AG04450 (cell line): ENCODE results near the gene POLE. TPM values are rescaled to one million over a fixed set of nuclear protein-coding genes. Genes with fewer than 3 reads are reported as not detected.
"Not testable (repeated sequence)": the region's sequence is repeated elsewhere in the genome, so short reads cannot be mapped to it uniquely, and the experiment has no call there.

Source experiments
- CTCF ChIA-PET: fragments of 300-600, 350-600 bp; formaldehyde crosslinking; extraction: SDS; loops from one replicate; lab custom pipeline; 2022; ENCODE audit warnings: antibody characterized with exemption, inconsistent platforms; lab: Charles Lee
- POLR2A ChIA-PET: fragments of 350-600 bp; formaldehyde crosslinking; extraction: SDS; loops from one replicate; lab custom pipeline; 2021; ENCODE audit warnings: antibody characterized with exemption, inconsistent platforms; lab: Yijun Ruan, JAX
- DNase-seq: peaks from one replicate; pipeline ENCODE4 v3.0.0-alpha.2; 2011; ENCODE audit warnings: low read depth, low spot score
- H3K27ac ChIP-seq: one replicate; pipeline ENCODE4 v1.5.1; 2012; ENCODE audit warnings: low read depth, low read length, control low read depth
- H3K27me3 ChIP-seq: one replicate; pipeline ENCODE4 v1.6.0; 2012; ENCODE audit warnings: low read length; ENCODE audit not compliant: control insufficient read depth, insufficient read depth
- H3K4me3 ChIP-seq: 2 replicates; pipeline ENCODE4 v1.5.1; 2011; ENCODE audit warnings: mild to moderate bottlenecking, low read depth, low read length, control low read depth
- H3K9me3 ChIP-seq: 2 replicates; pipeline ENCODE4 v1.5.1; 2012; ENCODE audit warnings: low read length; ENCODE audit not compliant: control insufficient read depth, insufficient read depth
- polyA plus RNA-seq: library from polyadenylated mRNA; depleted of rRNA; stranded (reverse); fragments of >200 nt; gene quantifications from 2 replicates; pipeline ENCODE4 v1.2.3, GENCODE V29; 2011
- TF ChIP-seq, protein P1 (sequence below): IDR thresholded peaks from 2 replicates; pipeline ENCODE4 v1.5.1; 2011; ENCODE audit warnings: low read depth, low read length, control low read depth, inconsistent platforms

POLE gene
- polyA plus RNA-seq, 1 experiment = 4.1 TPM

DNA sequence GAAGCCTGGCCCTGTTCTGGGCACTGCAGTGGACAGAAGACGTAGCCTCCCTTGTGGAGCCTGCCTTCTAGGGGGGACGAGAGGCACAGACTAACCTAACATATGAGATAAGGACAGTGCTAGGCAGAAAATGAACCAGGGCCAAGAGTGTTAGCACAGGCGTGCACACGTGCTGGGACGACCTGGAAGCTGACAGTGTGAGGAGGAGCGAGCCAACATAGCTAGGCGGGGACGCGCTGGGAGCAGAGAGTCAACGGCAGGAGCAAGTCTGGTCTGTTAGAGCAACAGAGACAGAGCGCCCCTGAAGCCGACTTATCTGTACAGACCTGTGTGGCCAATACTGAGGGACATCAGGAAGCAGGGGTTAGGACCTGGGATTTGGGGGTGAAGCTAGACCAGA is 8.3 kb upstream of the POLE start:
- no peaks in the 10 kb centered on the region for H3K27me3 ChIP-seq
- no peak for DNase-seq
- no peak overlapping the region for H3K4me3 ChIP-seq
- H3K9me3 ChIP-seq = no peaks in the 10 kb centered on the region; the same call in 1 of the 2 replicates
- ChIA-PET POLR2A (no interaction called here), CTCF (no interaction called here)
- H3K27ac ChIP-seq = no peak overlapping the region
- TF ChIP-seq, protein P1, sequence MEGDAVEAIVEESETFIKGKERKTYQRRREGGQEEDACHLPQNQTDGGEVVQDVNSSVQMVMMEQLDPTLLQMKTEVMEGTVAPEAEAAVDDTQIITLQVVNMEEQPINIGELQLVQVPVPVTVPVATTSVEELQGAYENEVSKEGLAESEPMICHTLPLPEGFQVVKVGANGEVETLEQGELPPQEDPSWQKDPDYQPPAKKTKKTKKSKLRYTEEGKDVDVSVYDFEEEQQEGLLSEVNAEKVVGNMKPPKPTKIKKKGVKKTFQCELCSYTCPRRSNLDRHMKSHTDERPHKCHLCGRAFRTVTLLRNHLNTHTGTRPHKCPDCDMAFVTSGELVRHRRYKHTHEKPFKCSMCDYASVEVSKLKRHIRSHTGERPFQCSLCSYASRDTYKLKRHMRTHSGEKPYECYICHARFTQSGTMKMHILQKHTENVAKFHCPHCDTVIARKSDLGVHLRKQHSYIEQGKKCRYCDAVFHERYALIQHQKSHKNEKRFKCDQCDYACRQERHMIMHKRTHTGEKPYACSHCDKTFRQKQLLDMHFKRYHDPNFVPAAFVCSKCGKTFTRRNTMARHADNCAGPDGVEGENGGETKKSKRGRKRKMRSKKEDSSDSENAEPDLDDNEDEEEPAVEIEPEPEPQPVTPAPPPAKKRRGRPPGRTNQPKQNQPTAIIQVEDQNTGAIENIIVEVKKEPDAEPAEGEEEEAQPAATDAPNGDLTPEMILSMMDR = no peak

DNA sequence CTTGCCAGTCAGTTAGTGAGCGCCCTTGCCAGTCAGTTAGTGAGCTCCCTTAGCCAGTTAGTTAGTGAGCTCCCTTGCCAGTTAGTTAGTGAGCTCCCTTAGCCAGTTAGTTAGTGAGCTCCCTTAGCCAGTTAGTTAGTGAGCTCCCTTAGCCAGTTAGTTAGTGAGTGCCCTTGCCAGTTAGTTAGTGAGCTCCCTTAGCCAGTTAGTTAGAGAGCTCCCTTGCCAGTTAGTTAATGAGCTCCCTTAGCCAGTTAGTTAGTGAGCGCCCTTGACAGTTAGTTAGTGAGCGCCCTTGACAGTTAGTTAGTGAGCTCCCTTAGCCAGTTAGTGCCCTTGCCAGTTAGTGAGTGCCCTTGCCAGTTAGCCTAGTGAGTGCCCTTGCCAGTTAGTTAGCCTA is 7.7 kb upstream of the POLE start:
- H3K9me3 ChIP-seq, H3K27me3 ChIP-seq, H3K4me3 ChIP-seq, CTCF ChIA-PET, POLR2A ChIA-PET, DNase-seq, H3K27ac ChIP-seq: not testable (repeated sequence)

DNA sequence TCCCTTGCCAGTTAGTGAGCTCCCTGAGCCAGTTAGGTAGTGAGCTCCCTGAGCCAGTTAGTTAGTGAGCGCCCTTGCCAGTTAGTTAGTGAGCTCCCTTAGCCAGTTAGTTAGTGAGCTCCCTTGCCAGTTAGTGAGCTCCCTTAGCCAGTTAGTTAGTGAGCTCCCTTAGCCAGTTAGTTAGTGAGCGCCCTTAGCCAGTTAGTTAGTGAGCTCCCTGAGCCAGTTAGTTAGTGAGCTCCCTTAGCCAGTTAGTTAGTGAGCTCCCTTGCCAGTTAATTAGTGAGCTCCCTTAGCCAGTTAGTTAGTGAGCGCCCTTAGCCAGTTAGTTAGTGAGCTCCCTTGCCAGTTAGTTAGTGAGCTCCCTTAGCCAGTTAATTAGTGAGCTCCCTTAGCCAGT is 4.9 kb upstream of the POLE start:
- CTCF ChIA-PET, H3K27ac ChIP-seq, H3K4me3 ChIP-seq, POLR2A ChIA-PET, H3K27me3 ChIP-seq, H3K9me3 ChIP-seq, DNase-seq: not testable (repeated sequence)

DNA sequence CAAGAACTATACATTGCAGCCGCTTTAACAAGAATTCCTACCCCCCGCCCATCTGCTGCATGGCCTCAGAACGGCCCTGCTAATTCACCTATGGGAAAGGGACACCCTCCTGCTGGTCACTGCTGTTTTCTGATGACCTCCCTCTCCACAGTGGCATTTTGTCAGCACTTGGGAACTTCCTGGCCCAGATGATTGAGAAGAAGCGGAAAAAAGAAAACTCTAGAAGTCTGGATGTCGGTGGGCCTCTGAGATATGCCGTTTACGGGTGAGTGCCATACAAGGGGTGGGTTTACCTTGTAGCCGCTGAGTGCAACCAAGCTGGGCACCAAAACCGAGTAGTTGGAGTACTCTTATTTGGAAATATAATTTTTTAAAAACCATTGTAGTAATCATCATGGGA is 3.0 kb upstream of the POLE start:
- Histone ChIP-seq H3K4me3 (no peak overlapping the region), H3K9me3 (no peaks in the 10 kb centered on the region), H3K27me3 (no peaks in the 10 kb centered on the region), H3K27ac (no peak overlapping the region)
- no peak for DNase-seq
- POLR2A ChIA-PET = no interaction called here
- TF ChIP-seq, protein P1 = no peak
- CTCF ChIA-PET = no interaction called here

DNA sequence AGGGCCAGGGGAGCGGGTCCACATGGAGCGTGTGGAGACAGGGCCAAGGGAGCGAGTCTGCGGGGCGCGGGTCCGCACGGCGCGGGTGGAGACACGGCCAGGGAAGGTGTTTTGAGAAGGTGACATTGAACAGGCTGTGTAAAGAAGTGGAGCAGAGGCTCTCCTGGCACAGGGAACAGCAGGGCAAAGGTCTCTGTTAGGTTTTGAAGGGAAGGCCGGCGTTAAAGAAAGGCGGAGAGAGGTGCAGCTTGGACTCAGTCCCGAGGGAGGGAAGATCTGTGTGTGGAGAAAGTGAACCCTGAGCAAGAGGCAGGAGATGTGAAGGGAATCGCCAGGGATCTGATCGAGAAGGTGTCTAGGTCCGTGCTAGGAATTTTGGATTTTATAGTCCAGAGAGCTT is 2.1 kb upstream of the POLE start:
- ChIA-PET POLR2A (no interaction called here), CTCF (no interaction called here)

DNA sequence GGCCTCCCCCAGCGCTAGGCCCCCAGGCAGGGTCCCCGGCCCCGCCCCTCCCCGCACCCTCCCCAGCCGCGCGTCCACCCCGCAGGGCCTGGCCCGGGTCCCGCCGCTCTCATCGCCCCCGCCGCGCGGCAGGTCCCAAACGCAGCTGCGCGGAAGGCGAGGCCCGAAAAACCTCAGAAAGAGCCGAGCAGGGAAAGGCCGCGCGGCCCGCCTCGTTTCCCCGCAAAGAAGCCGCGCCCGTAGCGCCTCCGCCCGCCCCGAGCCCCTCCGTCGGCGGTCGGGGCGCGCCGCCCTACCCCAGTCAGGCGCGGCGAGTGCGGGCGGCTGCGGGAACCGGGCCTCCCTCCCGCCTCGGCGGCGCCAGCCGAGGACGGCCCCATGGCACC is 324 bp downstream of the POLE start:
- TF ChIP-seq, protein P1 = no peak
- Histone ChIP-seq H3K27me3 (no peaks in the 10 kb centered on the region), H3K4me3 (peak overlapping the region; percentile 60), H3K27ac (no peak overlapping the region), H3K9me3 (no peaks in the 10 kb centered on the region)
- ChIA-PET POLR2A (no interaction called here), CTCF (interaction anchor here (0.6 kb wide), 1 partner anchor 198 kb away, joined by 7 read pairs; no protein-coding TSS in a partner anchor)
- no peak for DNase-seq

More for the DNA sequence above, 2.1 kb upstream of the POLE start:
- DNase-seq = no peak
- no peaks in the 10 kb centered on the region for H3K27me3 ChIP-seq
- H3K9me3 ChIP-seq = no peaks in the 10 kb centered on the region
- TF ChIP-seq, protein P1 = no peak
- no peak overlapping the region for H3K27ac ChIP-seq
- H3K4me3 ChIP-seq = 0 out of 2 replicates have a peak overlapping the region, but pooled peaks have one; percentile 1
